NCI-H2081 treated with DMSO at 0.1 percent for 48 hours (cell line): ENCODE results near the gene C10orf62.
"Not testable (repeated sequence)": the region's sequence is repeated elsewhere in the genome, so short reads cannot be mapped to it uniquely, and the experiment has no call there.

Source experiments
- DNase-seq: peaks from one replicate; lab custom pipeline; 2025; lab: John Stamatoyannopoulos, UW

The C10orf62 gene

GRCh38 chr10:97589479-97589878, at the start of gene C10orf62:
TSS of gene C10orf62 (plus strand) at chr10:97589721. CDS start at chr10:97589898, 177 bp downstream.
- DNase-seq = no peak

- no peak for DNase-seq
Measured at GRCh38 chr10:97540669-97541500, 48.6 kb upstream of the C10orf62 start.

- DNase-seq = no peak
Measured at GRCh38 chr10:97542169-97543024, 47.1 kb upstream of the C10orf62 start.

- no peak for DNase-seq
Measured at GRCh38 chr10:97543025-97543546, 46.4 kb upstream of the C10orf62 start.

DNA sequence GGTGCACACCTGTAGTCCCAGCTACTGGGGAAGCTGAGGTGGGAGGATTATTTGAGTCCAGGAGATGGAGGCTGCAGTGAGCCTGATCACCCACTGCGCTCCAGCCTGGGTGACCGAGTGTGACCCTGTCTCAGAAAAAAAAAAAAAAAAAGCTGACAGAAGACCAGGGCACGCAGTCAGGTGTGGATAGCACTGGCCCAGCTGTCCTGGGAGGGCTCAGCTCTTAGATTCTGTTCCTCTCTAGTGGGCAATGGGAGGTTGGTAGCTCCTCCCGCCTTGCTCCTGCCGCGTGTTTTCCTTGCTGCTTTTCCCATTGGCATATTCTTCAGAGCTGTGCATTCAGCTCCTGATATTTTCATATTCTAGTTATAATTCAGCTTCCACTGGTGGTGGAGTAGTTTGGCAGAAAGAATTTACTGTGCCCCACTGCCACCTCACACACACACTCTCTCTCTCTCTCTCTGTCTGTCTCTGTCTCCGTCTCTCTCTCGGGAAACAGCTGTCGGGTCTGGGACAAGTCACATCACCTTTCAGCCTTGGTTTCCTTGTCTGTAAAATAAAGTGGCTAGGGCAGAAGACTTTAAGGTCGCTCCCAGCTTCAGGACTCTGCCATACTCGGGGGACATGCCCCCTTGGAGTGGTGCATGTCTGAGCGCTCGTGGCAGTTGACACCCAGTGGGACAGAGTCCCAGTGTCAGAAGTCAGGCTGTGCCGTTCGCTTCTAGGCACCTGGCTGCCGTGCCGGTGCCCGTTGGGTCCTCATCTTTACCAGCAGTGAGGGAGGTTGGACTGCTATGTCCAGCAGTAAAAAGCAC, 42.9 kb upstream of the C10orf62 start:
- no peak for DNase-seq

- DNase-seq = no peak
Measured at GRCh38 chr10:97547271-97547600, 42.3 kb upstream of the C10orf62 start.

DNA sequence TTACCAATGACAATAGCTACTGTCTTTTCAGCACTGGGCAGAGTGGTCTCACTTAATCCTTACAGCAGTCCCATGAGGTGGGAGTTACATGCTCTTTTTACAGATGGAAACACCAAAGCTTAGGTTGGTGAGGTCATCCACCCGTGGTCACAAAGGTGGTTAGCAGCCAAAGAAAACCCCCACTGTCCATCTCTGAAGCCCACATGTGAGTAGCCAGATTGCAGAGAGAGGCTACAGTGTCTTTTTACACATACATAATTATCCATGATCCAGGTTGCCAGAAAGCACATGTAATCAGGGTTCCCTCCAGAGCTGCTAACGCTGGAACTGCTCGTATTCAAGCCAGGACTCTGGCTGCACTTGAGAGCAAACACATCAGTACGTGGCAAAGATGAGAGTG, 41.6 kb upstream of the C10orf62 start:
- DNase-seq = no peak

DNA sequence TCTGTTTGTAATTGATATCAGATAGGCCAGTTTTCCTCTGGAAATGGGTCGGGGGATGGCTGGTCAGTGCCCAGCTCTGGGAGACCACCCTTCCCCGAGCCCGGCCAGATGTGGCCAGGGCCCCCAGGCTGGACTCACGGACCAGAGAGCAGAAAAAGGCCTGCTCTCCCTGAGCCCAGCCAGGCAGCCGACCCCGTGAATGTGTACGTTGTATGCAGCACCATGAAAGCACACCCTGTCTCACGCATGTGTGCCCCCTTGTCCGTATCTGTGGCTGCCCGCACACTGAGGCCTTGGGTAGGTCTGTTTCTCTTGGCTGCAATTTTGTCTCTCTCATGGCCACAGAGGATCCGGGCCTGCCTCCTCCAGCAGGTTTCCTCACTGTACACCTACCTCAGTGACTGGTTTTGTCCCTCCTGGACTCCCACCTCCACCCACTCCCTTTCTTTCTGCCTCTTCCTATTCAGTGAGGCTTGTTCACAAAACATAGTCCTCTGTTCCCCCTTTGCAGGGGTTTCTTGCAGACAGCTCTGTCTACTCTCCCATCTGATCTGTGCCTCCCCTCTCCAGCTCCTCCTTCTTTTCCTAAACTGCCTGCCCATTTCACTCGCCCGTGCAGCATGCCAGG, 40.6 kb upstream of the C10orf62 start:
- no peak for DNase-seq

DNA sequence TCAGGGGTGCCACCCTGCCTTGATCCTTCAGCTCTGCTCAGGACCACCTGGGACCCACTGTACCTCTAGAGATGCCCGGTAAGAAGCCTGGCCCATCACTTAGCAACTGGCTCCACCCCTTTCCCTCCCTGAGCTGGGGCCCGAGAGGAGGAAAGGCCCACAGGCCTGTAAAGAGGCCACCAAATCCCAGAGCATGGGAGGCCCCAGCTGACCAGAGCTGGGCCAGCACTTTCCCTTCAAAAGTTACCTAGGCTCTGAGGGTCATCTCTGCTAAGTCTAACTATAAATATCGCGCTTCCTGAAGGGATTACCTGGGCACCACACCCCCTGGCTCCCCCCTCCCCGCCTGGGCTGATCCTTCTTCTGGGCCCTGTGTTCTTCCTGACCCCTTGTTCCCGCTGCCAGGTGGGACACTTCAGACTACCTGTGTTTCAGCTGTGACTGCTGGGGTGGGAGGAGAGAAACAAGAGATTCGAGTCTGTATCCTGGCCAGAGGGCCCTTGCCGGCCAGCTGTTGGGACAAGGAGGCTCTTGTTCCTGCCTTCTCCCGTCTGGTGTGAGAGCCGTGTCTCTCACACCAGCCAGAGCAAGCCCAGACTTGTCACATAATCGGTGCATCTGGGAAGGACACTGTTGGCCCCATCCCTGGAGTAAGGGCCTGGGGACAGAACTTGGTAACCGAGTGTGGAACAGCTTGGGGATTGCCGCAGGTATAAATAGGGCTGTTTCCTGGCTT, 39.8 kb upstream of the C10orf62 start:
- no peak for DNase-seq

GRCh38 chr10:97550336-97551149, 39.0 kb upstream of the C10orf62 start:
- DNase-seq = no peak

DNA sequence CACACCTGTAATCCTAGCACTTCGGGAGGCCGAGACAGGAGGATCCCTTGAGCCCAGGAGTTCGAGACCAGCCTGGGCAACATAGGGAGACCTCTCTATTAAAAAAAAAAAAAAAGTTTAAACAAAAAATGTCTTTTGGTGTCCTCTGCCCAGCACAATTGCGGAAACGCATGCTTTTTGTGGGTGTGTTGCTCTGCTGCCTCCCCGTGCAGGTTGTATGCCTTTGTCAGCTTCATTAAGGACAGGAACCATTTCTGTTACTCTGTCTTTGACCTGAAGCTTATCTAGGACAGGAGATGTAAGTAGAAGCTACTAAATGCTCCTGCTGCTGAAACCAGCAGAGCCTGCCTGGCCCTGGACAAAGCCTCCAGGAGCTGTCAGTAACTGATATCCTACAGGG, 38.2 kb upstream of the C10orf62 start:
- no peak for DNase-seq

- DNase-seq = no peak
Measured at GRCh38 chr10:97553575-97554031, 35.9 kb upstream of the C10orf62 start.

GRCh38 chr10:97554336-97554735, 35.2 kb upstream of the C10orf62 start:
- DNase-seq = not testable (repeated sequence)

DNA sequence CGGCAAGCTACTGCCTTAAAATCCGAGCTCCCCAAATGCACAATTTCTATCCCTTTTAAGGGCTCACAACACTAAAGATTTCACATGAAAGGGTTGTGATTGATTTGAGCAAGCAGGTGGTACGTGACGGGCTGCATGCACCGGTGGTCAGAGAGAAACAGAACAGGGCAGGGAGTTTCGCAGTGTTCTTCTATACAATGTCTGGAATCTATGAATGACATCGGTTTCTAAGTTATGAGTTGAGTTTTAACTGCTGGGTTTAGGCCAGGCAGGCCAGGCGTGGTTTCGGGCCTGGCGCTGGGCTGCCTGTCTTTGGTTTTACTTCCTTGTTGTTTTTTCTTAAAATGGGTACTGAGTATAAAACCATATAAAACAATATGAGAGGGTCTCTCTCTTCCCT, 34.0 kb upstream of the C10orf62 start:
- DNase-seq = not testable (repeated sequence)

GRCh38 chr10:97560731-97561381, 28.7 kb upstream of the C10orf62 start:
- not testable (repeated sequence) for DNase-seq

- not testable (repeated sequence) for DNase-seq
Measured at GRCh38 chr10:97561386-97562077, 28.0 kb upstream of the C10orf62 start.

- DNase-seq = not testable (repeated sequence)
Measured at GRCh38 chr10:97562329-97562728, 27.2 kb upstream of the C10orf62 start.

DNA sequence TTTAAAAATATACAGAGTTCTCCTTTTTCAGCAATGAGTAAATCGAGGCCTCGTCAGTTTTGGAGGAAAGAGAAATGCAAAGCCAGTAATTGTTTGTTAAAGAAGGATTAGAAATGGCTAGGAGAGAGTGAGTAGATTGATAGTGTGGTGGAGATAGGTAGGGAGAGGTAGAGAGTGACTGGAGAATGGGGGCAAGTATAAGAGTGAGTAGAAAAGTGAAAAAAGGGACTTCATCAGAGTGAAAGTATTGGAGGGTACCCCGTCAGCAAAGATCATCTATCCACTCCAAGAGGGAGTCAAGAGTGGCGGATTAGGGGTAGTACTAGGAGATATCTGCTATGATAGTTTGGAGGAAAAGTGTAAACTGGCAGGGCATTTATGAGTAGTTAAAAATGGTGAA, 26.2 kb upstream of the C10orf62 start:
- no peak for DNase-seq

DNA sequence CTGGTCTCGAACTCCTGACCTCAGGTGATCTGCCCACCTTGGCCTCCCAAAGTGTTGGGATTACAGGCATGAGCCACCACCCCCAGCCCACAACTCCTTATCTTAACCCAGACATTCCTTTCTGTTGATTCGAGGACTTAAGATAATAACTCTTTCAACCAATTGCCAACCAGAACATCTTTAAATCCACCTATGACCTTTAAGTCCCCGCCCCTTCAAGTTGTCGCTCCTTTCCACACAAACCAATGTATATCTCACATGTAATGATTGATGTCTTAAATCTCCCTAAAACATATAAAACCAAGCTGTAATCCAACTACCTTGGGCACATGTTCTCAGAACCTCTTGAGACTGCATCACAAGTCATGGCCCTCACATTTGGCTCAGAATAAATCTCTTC, 24.7 kb upstream of the C10orf62 start:
- DNase-seq = no peak
